Measurements from ENCODE around the gene BIRC7. TPM values are rescaled to one million over a fixed set of nuclear protein-coding genes. Genes with fewer than 3 reads are reported as not detected.

BIRC7 gene
- total RNA-seq, 1 donor from 2014 or later, result 6.9 TPM

DNA sequence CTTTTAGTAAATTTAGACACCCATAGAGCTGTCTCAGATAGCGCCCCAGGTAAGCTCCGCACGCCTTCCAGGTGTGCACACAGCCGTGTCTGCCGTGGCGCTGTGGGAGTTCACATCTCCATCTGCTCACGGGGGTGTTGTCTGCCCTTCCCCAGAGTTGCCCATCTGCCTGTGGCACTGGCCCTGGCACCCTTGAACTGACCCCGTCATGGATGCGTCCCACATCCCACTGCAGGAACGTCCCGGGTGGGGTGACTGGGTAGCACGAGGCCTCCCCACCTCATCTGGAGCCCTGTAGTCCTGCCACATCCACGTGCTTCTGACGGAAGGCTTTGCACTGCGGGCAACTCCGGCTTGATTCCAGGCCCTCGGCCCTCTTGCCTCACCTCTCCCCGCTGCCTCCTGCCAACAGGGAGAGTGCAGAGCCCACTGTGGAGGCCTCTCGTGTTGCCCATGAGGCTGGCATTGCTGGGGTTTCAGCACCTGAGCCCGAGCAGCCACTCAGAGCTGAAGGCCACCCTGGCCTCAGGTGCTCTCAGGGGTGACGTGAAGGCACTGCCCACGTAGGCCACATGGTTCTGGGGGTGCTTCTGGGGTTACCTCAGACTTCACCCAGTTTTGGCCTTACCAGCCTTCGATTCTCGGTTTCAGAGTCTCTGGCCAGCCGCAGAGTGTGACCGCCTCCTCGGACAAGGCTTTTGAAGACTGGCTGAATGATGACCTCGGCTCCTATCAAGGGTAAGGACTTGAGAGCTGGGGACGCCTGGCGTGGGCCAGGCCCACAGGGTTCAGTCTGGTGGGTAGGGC lies 42.0 kb downstream of the BIRC7 start:
- Mint-ChIP-seq H3K27ac (ENCODE audit: unreplicated experiment) (no peak overlapping the region), H3K27me3 (ENCODE audit: low read depth) (no peaks in the 10 kb centered on the region), H3K4me3 (no peak overlapping the region), H3K36me3 (ENCODE audit: low read depth) (no peaks in the 10 kb centered on the region), H3K9me3 (no peaks in the 10 kb centered on the region), H3K4me1 (peaks cover 8% of the 10 kb centered on the region)
- DNase-seq (ENCODE audit: low read depth, low spot score), result no peak
- TF ChIP-seq, protein P1, sequence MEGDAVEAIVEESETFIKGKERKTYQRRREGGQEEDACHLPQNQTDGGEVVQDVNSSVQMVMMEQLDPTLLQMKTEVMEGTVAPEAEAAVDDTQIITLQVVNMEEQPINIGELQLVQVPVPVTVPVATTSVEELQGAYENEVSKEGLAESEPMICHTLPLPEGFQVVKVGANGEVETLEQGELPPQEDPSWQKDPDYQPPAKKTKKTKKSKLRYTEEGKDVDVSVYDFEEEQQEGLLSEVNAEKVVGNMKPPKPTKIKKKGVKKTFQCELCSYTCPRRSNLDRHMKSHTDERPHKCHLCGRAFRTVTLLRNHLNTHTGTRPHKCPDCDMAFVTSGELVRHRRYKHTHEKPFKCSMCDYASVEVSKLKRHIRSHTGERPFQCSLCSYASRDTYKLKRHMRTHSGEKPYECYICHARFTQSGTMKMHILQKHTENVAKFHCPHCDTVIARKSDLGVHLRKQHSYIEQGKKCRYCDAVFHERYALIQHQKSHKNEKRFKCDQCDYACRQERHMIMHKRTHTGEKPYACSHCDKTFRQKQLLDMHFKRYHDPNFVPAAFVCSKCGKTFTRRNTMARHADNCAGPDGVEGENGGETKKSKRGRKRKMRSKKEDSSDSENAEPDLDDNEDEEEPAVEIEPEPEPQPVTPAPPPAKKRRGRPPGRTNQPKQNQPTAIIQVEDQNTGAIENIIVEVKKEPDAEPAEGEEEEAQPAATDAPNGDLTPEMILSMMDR (conservative IDR thresholded peaks at IDR 0.05), result no peak

DNA sequence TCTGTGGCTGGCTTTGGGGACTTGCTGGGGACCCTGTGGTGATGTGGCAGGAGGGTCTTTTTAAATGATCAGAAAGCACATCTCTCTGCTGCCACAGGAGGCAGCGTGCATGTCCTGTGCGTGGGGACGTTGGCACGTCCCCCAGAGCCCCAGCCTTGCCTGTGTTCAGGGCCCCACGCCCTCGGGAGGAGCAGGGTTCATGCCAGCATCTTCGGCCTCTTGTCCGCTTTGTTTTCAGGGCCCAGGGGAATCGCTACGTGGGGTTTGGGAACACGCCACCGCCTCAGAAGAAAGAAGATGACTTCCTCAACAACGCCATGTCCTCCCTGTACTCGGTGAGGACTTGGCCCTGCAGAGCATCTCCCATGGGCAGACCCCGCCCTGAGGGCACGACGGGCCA lies 43.0 kb downstream of the BIRC7 start:
- Mint-ChIP-seq H3K4me1 (peaks cover 4% of the 10 kb centered on the region), H3K36me3 (ENCODE audit: low read depth) (no peaks in the 10 kb centered on the region), H3K27me3 (ENCODE audit: low read depth) (no peaks in the 10 kb centered on the region), H3K4me3 (peak overlapping the region; percentile 57), H3K9me3 (no peaks in the 10 kb centered on the region), H3K27ac (ENCODE audit: unreplicated experiment) (no peak overlapping the region)
- no peak for DNase-seq (ENCODE audit: low read depth, low spot score)
- TF ChIP-seq, protein P1 (conservative IDR thresholded peaks at IDR 0.05), result no peak

DNA sequence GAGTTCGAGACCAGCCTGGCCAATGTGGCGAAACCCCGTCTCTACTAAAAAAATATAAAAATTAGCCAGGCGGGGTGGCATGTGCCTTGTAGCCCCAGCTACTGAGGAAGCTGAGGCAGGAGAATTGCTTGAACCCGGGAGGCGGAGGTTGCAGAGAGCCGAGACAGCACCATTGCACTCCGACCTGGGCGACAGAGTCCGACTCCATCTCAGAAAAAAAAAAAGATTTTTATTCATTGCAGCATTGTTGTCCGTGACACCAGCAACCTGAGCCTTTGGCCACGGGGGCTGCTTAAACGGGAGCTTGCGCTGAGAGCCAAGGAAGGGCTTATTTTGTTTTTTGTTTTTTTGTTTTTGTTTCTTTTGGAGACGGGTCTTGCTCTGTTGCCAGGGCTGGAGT lies 44.2 kb downstream of the BIRC7 start:
- no peaks in the 10 kb centered on the region for H3K4me1 Mint-ChIP-seq
- H3K27me3 Mint-ChIP-seq (ENCODE audit: low read depth), result no peaks in the 10 kb centered on the region
- no peak overlapping the region for H3K27ac Mint-ChIP-seq (ENCODE audit: unreplicated experiment)
- no peak overlapping the region for H3K4me3 Mint-ChIP-seq
- no peaks in the 10 kb centered on the region for H3K9me3 Mint-ChIP-seq
- no peak for DNase-seq (ENCODE audit: low read depth, low spot score)
- TF ChIP-seq, protein P1 (conservative IDR thresholded peaks at IDR 0.05), result no peak
- no peaks in the 10 kb centered on the region for H3K36me3 Mint-ChIP-seq (ENCODE audit: low read depth)

DNA sequence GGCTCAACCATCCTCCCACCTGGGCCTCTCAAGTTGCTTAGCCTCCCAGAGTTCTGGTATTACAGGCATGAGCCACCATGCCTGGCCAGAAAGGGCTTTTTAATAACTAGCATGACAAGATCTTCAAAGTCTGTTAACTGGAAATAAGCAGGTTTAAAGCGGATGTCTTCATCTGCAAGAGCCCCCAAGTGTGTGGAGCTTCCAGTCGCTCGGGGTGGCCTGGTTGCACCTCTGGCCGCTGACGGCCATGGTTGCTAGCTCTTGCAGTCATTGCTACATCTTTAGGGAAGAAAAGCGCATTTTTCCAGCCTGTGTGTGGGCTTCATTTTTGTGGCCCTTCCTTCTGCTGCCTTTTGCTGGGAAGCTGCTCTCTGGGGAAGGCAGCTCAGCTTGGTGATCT lies 44.7 kb downstream of the BIRC7 start:
- TF ChIP-seq, protein P1 (conservative IDR thresholded peaks at IDR 0.05), result no peak
- H3K4me1 Mint-ChIP-seq, result no peaks in the 10 kb centered on the region
- no peak overlapping the region for H3K4me3 Mint-ChIP-seq
- H3K9me3 Mint-ChIP-seq, result no peaks in the 10 kb centered on the region
- H3K36me3 Mint-ChIP-seq (ENCODE audit: low read depth), result no peaks in the 10 kb centered on the region
- no peak overlapping the region for H3K27ac Mint-ChIP-seq (ENCODE audit: unreplicated experiment)
- H3K27me3 Mint-ChIP-seq (ENCODE audit: low read depth), result no peaks in the 10 kb centered on the region
- DNase-seq (ENCODE audit: low read depth, low spot score), result no peak

DNA sequence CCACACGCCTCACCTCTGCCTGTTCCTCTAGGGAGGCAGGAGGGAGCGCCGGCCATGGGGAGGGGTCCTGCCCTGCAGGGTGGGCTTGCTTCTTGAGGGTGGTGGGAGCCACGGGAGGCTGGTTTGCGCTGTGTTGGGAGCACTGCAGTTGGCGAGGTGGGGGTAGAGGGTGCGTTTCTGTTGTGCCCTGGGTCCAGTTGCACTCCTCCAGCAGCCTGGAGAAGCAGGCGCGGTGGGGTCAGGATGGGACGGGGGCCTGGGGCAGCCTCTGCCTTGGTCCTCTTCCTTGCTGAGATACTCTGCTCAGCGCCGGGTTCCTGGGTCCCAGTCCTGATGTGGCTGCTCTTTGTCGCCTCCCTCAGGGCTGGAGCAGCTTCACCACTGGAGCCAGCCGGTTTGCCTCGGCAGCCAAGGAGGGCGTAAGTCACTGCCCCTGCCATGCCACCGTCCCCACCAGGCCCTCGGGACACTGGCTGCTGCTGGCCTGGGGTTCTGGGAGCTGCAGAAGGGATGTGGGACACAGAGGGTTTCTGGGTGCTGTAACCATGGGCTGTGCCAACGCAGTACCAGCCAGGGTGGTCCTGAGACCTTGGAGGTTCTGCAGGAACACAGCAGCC lies 45.3 kb downstream of the BIRC7 start:
- DNase-seq (ENCODE audit: low read depth, low spot score), result no peak
- Mint-ChIP-seq H3K4me1 (no peaks in the 10 kb centered on the region), H3K36me3 (ENCODE audit: low read depth) (no peaks in the 10 kb centered on the region), H3K27ac (ENCODE audit: unreplicated experiment) (no peak overlapping the region), H3K9me3 (no peaks in the 10 kb centered on the region), H3K27me3 (ENCODE audit: low read depth) (no peaks in the 10 kb centered on the region), H3K4me3 (no peak overlapping the region)
- TF ChIP-seq, protein P1 (conservative IDR thresholded peaks at IDR 0.05), result peak; percentile 49
